GM12801 (cell line): ENCODE results near the gene SRPK1.

Experiments used
- CTCF ChIP-seq: IDR thresholded peaks from one replicate; pipeline ENCODE4 v1.5.1; 2011; ENCODE audit warnings: control low read depth; ENCODE audit not compliant: insufficient read length; ENCODE audit errors: extremely low read depth

SRPK1 gene

DNA sequence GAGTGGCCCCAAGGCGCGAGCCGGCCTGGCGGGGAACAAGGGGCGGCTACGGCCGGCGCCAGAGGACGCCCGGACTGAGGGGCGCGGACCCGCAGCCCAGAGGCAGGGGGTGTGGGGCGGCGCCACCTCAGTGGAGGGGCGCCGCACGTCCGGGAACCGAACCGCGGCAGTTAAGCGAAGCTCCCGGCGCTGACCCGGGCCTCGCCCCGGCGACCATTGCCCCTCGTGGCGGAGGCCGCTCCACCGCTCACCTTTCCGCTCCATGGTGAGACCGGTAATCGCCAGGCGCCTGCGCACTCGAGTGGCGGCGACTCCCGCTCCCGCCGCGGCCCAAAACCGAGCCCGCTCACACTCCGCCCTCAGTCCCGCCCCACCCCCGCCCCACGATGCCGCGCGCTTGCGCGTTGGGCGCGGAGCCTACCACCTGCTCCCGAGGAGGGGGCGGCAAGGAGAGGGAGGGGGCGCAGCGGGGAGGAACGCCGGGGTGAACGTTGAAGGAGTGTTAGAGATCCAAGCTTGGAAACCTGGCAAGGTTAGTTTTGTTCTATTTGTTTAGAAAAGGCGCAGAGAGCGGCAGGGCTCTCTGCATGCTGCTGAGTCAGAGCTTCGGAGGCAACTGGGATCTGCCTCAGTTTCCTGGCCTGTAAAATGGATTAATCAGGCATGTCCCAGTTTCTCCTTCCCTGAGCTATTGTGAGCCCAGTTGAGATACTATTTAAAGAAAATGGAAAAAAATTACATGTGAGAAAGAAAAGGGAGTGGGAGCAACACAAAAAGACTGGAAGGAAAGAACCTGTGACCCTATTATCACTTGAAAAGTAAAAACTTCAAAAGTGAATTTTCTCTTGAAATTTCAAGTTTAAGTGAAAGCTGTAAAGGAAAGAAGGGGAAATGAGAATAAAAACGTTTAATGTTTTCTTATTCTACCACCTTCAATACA, at the start of gene SRPK1:
Gene SRPK1 (minus strand): TSS at position 306 of the 940 bp plus-strand sequence. CDS start 42 bp downstream, at position 264.
- no peak for TF ChIP-seq CTCF

GRCh38 chr6:35970181-35970580, 49.3 kb upstream of the SRPK1 start:
- TF ChIP-seq CTCF, result no peak

DNA sequence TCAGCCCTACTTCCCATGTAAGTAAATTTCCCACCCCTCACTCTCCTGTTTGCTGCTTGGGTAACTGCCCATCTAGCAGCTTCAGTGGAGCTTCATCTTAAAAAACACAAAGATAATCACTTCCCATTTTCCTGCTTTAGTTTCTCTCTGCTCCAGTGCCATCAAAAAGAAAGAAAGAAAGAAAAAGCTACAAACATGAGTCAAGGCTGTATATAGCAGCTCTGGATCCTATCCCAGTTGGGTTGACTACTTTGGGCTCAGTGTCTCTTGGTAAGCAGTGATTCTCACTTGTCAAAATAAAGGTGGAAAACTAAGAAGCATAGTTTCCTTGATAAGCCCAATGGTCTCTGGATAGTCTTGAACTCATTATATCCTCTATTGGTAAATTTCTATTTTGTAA, 48.7 kb upstream of the SRPK1 start:
- no peak for TF ChIP-seq CTCF

DNA sequence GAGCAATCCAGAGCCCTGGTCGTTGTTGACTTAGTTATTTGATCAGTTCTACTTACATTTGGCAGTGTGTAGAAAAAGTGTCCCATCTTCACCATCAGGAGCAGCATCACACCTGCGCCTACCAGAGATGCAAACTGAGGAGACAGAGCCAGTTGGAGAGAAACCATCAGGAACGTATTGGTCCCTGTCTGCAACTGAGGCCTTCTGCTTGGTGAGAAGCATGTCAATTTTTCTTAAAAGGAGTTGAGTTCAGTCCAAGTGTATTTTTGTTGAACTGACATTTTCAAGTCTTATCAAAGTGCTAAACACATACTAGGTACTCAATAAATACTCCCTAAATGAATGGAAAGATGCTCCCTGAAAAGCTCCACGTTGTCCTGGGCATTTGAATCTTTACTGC, 47.9 kb upstream of the SRPK1 start:
- TF ChIP-seq CTCF, result no peak

DNA sequence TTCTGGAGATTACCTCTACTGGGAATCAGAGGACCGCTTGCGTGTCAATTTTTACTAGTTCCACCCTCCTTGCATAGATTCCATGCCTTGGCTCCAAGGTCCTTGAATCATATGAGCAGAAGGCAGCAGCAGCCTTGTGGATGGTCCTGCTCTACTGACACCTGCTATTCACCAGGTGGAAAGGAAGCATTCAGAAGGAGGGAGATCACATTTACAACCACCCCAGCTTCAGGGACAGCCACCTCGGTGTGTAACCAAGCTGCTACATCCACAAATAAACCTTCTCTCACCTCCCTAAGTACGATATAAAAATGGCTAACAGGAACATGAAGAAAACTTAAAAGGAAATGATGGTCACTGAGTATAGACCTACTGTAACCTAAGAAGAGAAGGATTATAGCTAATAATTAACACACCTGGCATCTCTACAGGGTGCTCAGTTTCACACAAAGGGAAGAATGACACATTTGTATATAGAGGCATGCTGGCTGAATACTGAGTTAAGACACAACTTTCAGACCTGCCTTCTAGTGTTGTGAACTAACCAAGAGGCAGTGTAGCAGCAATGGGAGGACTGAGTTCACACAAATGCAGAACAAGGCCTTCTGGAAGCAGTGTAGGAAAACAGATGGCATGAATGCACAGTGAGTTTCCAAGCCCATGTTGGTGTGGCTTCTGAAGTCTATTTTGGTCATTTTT, 46.3 kb upstream of the SRPK1 start:
- TF ChIP-seq CTCF, result no peak

GRCh38 chr6:35962779-35963560, 42.1 kb upstream of the SRPK1 start:
- no peak for TF ChIP-seq CTCF

GRCh38 chr6:35960187-35960586, 39.3 kb upstream of the SRPK1 start:
- no peak for TF ChIP-seq CTCF
